OCI-LY3 (cell line): Measurements from ENCODE around the gene ATF7IP2.

Experiments
- EZH2phosphoT487 ChIP-seq: fragments of 200-600 bp; shearing (Covaris generic); IDR thresholded peaks from 2 replicates; pipeline ENCODE4 v1.6.1; 2018; ENCODE audit warnings: antibody characterized with exemption, mixed run types, low read depth
- TF ChIP-seq, protein P1 (sequence below): fragments of 200-600, 300-600 bp; sonication (generic); IDR thresholded peaks from 2 replicates; pipeline ENCODE4 v1.5.1; 2014; ENCODE audit warnings: antibody characterized with exemption, low read length, low read depth

DNA sequence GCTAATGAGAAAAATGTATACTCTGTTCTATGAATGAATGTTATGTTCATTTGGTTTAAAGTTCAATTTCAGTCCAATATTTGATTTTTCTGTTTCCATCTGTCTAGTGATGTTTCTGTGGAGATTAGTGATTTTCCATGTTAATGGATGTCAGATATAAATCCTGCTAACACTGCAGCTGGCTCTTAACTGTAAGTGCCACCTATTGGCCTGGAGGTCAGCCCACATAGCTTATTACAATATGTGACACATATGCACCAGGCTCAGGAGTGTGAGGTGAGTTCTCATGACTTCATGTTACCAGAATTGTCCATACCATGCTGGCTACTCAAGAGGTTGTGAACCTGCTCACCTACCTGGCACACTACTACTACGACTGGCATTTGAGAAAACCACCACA, 17.1 kb downstream of the ATF7IP2 start:
- TF ChIP-seq, protein P1, sequence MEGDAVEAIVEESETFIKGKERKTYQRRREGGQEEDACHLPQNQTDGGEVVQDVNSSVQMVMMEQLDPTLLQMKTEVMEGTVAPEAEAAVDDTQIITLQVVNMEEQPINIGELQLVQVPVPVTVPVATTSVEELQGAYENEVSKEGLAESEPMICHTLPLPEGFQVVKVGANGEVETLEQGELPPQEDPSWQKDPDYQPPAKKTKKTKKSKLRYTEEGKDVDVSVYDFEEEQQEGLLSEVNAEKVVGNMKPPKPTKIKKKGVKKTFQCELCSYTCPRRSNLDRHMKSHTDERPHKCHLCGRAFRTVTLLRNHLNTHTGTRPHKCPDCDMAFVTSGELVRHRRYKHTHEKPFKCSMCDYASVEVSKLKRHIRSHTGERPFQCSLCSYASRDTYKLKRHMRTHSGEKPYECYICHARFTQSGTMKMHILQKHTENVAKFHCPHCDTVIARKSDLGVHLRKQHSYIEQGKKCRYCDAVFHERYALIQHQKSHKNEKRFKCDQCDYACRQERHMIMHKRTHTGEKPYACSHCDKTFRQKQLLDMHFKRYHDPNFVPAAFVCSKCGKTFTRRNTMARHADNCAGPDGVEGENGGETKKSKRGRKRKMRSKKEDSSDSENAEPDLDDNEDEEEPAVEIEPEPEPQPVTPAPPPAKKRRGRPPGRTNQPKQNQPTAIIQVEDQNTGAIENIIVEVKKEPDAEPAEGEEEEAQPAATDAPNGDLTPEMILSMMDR, result no peak
- TF ChIP-seq EZH2phosphoT487, result no peak
